ENCODE data around the gene HNRNPAB.
"Not testable (repeated sequence)": the region's sequence is repeated elsewhere in the genome, so short reads cannot be mapped to it uniquely, and the experiment has no call there.

Gene HNRNPAB

DNA sequence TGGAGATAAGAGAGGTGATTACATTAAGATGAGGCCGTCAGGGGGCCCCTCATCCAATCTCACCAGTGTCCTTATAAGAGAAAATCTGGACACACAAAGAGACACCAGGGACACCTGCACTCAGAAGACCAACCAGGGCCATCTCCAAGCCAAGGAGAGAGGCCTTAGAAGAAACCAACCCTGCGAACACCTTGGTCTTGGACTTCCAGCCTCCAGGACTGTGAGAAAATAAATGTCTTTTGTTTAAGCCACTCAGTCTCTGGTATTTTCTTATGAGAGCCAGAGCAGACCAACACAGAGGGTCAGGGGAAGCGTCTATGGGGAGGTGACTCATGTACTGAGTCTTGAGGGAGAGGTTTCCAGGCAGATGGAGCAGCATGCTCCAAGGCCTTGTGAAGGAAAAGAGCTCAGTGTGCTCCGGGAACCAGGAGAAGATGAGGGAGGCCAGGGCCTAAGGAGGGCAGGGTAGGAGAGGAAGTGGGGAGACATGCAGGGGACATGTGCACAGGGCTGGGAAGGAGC, 22.9 kb downstream of the HNRNPAB start:
- H3K4me3 ChIP-seq (ENCODE audit: low read length, poor library complexity, severe bottlenecking): no peak overlapping the region
- no peaks in the 10 kb centered on the region for H3F3A ChIP-seq (ENCODE audit: low read depth)
- H2AFZ ChIP-seq (ENCODE audit: low read length): no peak overlapping the region
- TF ChIP-seq EZH2phosphoT487 (IDR thresholded peaks at IDR 0.05; ENCODE audit: borderline replicate concordance) (no peak), CTCF (conservative IDR thresholded peaks at IDR 0.05; ENCODE audit: low read length) (no peak)
- no peaks in the 10 kb centered on the region; the same call in 1 of the 2 replicates for H3K36me3 ChIP-seq (ENCODE audit: insufficient read depth, low read length)
- no peak overlapping the region for H3K4me2 ChIP-seq (ENCODE audit: low read depth, low read length, poor library complexity, severe bottlenecking)
- peaks cover 17% of the 10 kb centered on the region for H4K20me1 ChIP-seq (ENCODE audit: insufficient read depth, low read length, poor library complexity, severe bottlenecking)
- H3K4me1 ChIP-seq (ENCODE audit: insufficient read depth, low read length, poor library complexity, severe bottlenecking): peaks cover 8% of the 10 kb centered on the region
- H3K27me3 ChIP-seq (ENCODE audit: insufficient read depth, low read length, poor library complexity, severe bottlenecking): no peaks in the 10 kb centered on the region
- no peaks in the 10 kb centered on the region for H3K9me2 ChIP-seq (replicated peaks; ENCODE audit: low read depth, low read length)
- peaks cover 26% of the 10 kb centered on the region for H3K79me2 ChIP-seq (ENCODE audit: insufficient read depth, low read length)
- no peaks in the 10 kb centered on the region for H3K9me3 ChIP-seq (ENCODE audit: insufficient read depth, low read depth, low read length)
- H3K9ac ChIP-seq (ENCODE audit: low read depth, low read length, poor library complexity, severe bottlenecking): no peak overlapping the region

DNA sequence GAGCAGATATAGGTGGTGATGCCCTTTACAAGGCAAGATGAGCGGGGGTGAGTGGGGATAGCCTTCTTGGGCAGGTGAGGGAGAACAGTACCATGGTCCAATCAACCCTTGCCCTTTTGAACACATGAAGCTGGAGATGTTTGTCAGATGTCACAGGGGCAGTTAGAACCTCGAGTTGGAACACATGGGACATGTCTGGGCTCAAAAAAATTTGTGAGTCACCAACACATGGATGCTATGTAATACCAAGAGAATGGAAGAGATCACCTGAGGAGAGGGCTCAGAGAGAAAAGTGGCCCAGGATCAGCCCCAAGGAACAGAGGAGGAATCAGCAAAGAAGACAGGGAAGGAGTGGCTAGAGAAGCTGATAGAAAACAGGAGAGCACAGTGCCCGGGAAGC, 23.6 kb downstream of the HNRNPAB start:
- H3K4me2 ChIP-seq (ENCODE audit: low read depth, low read length, poor library complexity, severe bottlenecking): no peak overlapping the region
- TF ChIP-seq CTCF (conservative IDR thresholded peaks at IDR 0.05; ENCODE audit: low read length) (no peak), EZH2phosphoT487 (IDR thresholded peaks at IDR 0.05; ENCODE audit: borderline replicate concordance) (no peak)
- no peaks in the 10 kb centered on the region for H3K9me3 ChIP-seq (ENCODE audit: insufficient read depth, low read depth, low read length)
- no peak overlapping the region for H2AFZ ChIP-seq (ENCODE audit: low read length)
- peaks cover 8% of the 10 kb centered on the region for H3K4me1 ChIP-seq (ENCODE audit: insufficient read depth, low read length, poor library complexity, severe bottlenecking)
- no peaks in the 10 kb centered on the region for H3K27me3 ChIP-seq (ENCODE audit: insufficient read depth, low read length, poor library complexity, severe bottlenecking)
- H3K79me2 ChIP-seq (ENCODE audit: insufficient read depth, low read length): peaks cover 26% of the 10 kb centered on the region
- H3F3A ChIP-seq (ENCODE audit: low read depth): no peaks in the 10 kb centered on the region
- H3K9ac ChIP-seq (ENCODE audit: low read depth, low read length, poor library complexity, severe bottlenecking): no peak overlapping the region
- no peaks in the 10 kb centered on the region for H3K9me2 ChIP-seq (replicated peaks; ENCODE audit: low read depth, low read length)
- H3K4me3 ChIP-seq (ENCODE audit: low read length, poor library complexity, severe bottlenecking): no peak overlapping the region
- H4K20me1 ChIP-seq (ENCODE audit: insufficient read depth, low read length, poor library complexity, severe bottlenecking): peaks cover 17% of the 10 kb centered on the region
- H3K36me3 ChIP-seq (ENCODE audit: insufficient read depth, low read length): no peaks in the 10 kb centered on the region; the same call in 1 of the 2 replicates

DNA sequence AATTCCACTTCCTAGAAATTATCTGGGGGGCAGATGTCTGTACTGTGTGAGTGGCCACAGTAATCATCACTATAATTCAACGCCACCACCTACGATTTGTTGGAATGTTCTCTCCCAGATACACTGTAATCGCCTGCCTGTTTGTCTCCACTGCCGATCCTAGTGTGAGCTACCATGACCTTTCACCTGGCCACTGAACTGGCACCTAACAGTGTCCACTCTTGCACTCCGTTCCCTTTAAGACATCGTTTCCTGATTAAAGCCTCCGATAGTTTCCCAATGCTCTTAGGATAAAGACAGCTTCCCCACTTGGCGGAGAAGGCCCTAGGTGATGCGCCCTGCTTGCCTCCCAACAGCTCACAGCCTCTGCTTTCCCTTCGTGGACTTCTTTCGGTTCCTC, 24.3 kb downstream of the HNRNPAB start:
- Histone ChIP-seq H3K9ac (ENCODE audit: low read depth, low read length, poor library complexity, severe bottlenecking) (no peak overlapping the region), H3K9me3 (ENCODE audit: insufficient read depth, low read depth, low read length) (no peaks in the 10 kb centered on the region), H3K9me2 (replicated peaks; ENCODE audit: low read depth, low read length) (no peaks in the 10 kb centered on the region), H3K27me3 (ENCODE audit: insufficient read depth, low read length, poor library complexity, severe bottlenecking) (no peaks in the 10 kb centered on the region), H3K4me1 (ENCODE audit: insufficient read depth, low read length, poor library complexity, severe bottlenecking) (peaks cover 8% of the 10 kb centered on the region), H2AFZ (ENCODE audit: low read length) (no peak overlapping the region), H3K36me3 (ENCODE audit: insufficient read depth, low read length) (no peaks in the 10 kb centered on the region; the same call in 1 of the 2 replicates), H3K4me3 (ENCODE audit: low read length, poor library complexity, severe bottlenecking) (no peak overlapping the region), H4K20me1 (ENCODE audit: insufficient read depth, low read length, poor library complexity, severe bottlenecking) (peaks cover 17% of the 10 kb centered on the region), H3K79me2 (ENCODE audit: insufficient read depth, low read length) (peaks cover 26% of the 10 kb centered on the region), H3K4me2 (ENCODE audit: low read depth, low read length, poor library complexity, severe bottlenecking) (no peak overlapping the region), H3F3A (ENCODE audit: low read depth) (no peaks in the 10 kb centered on the region)
- TF ChIP-seq CTCF (conservative IDR thresholded peaks at IDR 0.05; ENCODE audit: low read length) (no peak), EZH2phosphoT487 (IDR thresholded peaks at IDR 0.05; ENCODE audit: borderline replicate concordance) (no peak)

GRCh38 chr5:178229111-178229510, 24.8 kb downstream of the HNRNPAB start:
- H3K9ac ChIP-seq (ENCODE audit: low read depth, low read length, poor library complexity, severe bottlenecking); H3K4me3 ChIP-seq (ENCODE audit: low read length, poor library complexity, severe bottlenecking); H3K9me3 ChIP-seq (ENCODE audit: insufficient read depth, low read depth, low read length); H3K36me3 ChIP-seq (ENCODE audit: insufficient read depth, low read length); H3K4me1 ChIP-seq (ENCODE audit: insufficient read depth, low read length, poor library complexity, severe bottlenecking); H3K9me2 ChIP-seq (replicated peaks; ENCODE audit: low read depth, low read length); H3K4me2 ChIP-seq (ENCODE audit: low read depth, low read length, poor library complexity, severe bottlenecking); H2AFZ ChIP-seq (ENCODE audit: low read length); H3K27me3 ChIP-seq (ENCODE audit: insufficient read depth, low read length, poor library complexity, severe bottlenecking); H3F3A ChIP-seq (ENCODE audit: low read depth): not testable (repeated sequence)
- peaks cover 17% of the 10 kb centered on the region for H4K20me1 ChIP-seq (ENCODE audit: insufficient read depth, low read length, poor library complexity, severe bottlenecking)
- H3K79me2 ChIP-seq (ENCODE audit: insufficient read depth, low read length): peaks cover 26% of the 10 kb centered on the region
